Peyer's patch (tissue), 4 donors: ENCODE data around the gene RPS6KB2.

Experiments used
- POLR2A ChIP-seq, 2 donors: fragments of 450-650 bp; IDR thresholded peaks; one replicate each; pipeline ENCODE4 v1.5.1; 2017; ENCODE audit warnings: antibody characterized with exemption in 2 of 2, mild to moderate bottlenecking in 2 of 2, moderate library complexity in 2 of 2
- TF ChIP-seq, protein P1 (sequence below), 6 experiments: fragments of 450-650 bp in 4 of 6; fragments of 200-600 bp in 2 of 6; sonication (generic) in 1 of 6; IDR thresholded peaks; one replicate each; pipeline ENCODE4 v1.5.1; 2017 to 2019; ENCODE audit warnings: antibody characterized with exemption in 6 of 6, mild to moderate bottlenecking in 3 of 6, moderate library complexity in 1 of 6

DNA sequence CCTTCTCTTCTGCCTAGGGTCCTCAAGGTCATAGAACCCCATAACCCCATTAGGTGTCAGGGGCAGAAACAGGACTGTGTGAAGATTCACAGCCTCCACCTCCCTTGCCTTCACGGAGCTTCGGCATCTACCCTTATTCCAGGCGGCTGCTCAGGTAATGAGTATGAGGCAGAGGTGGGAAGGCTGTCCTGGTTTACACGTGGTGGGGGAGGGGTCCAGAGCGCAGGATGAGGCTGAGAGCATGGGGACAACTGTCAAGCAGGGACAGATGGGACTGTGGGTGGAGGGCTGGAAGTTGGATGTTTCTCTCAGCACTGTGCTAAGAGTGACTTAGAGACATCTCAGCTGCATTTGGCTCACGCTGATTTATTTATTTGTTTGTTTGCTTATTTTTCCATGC, 40.8 kb upstream of the RPS6KB2 start:
- TF ChIP-seq, protein P1, sequence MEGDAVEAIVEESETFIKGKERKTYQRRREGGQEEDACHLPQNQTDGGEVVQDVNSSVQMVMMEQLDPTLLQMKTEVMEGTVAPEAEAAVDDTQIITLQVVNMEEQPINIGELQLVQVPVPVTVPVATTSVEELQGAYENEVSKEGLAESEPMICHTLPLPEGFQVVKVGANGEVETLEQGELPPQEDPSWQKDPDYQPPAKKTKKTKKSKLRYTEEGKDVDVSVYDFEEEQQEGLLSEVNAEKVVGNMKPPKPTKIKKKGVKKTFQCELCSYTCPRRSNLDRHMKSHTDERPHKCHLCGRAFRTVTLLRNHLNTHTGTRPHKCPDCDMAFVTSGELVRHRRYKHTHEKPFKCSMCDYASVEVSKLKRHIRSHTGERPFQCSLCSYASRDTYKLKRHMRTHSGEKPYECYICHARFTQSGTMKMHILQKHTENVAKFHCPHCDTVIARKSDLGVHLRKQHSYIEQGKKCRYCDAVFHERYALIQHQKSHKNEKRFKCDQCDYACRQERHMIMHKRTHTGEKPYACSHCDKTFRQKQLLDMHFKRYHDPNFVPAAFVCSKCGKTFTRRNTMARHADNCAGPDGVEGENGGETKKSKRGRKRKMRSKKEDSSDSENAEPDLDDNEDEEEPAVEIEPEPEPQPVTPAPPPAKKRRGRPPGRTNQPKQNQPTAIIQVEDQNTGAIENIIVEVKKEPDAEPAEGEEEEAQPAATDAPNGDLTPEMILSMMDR (IDR thresholded peaks at IDR 0.05) = no peak
- TF ChIP-seq POLR2A (IDR thresholded peaks at IDR 0.05) = no peak
